Neural progenitor cell (in vitro differentiated cells): ENCODE data around the gene MITD1. TPM values are rescaled to one million over a fixed set of nuclear protein-coding genes. Genes with fewer than 3 reads are reported as not detected.
"Not testable (repeated sequence)": the region's sequence is repeated elsewhere in the genome, so short reads cannot be mapped to it uniquely, and the experiment has no call there.

Experiments
- DNase-seq: peaks from one replicate; pipeline ENCODE4 v3.0.0-alpha.2; 2016; ENCODE audit warnings: low spot score
- H2AFZ ChIP-seq: fragments of 200-600 bp; sonication (generic); replicated peaks from 2 replicates; pipeline ENCODE4 v1.6.1; 2016; ENCODE audit warnings: antibody characterized with exemption
- H3F3A ChIP-seq: fragments of 200-600 bp; sonication (generic); 2 replicates; pipeline ENCODE4 v1.6.1; 2016; ENCODE audit warnings: antibody characterized with exemption, low read depth
- H3K27ac ChIP-seq: fragments of 200-600 bp; sonication (generic); 2 replicates; pipeline ENCODE4 v1.5.1; 2016; ENCODE audit warnings: mild to moderate bottlenecking
- H3K27me3 ChIP-seq: fragments of 200-600 bp; sonication (generic); 2 replicates; pipeline ENCODE4 v1.6.1; 2016; ENCODE audit warnings: mild to moderate bottlenecking, moderate library complexity
- H3K36me3 ChIP-seq: fragments of 200-600 bp; sonication (generic); 2 replicates; pipeline ENCODE4 v1.5.1; 2016
- H3K4me1 ChIP-seq: fragments of 200-600 bp; sonication (generic); 2 replicates; pipeline ENCODE4 v1.6.1; 2016; ENCODE audit warnings: mixed run types
- H3K4me2 ChIP-seq: fragments of 200-600 bp; sonication (generic); 2 replicates; pipeline ENCODE4 v1.6.1; 2016
- H3K4me3 ChIP-seq: fragments of 200-600 bp; sonication (generic); 2 replicates; pipeline ENCODE4 v1.5.1; 2016
- H3K79me2 ChIP-seq: fragments of 200-600 bp; sonication (generic); 2 replicates; pipeline ENCODE4 v1.6.1; 2016; ENCODE audit warnings: low read depth
- H3K9ac ChIP-seq: fragments of 200-600 bp; sonication (generic); 2 replicates; pipeline ENCODE4 v1.6.1; 2016
- H3K9me3 ChIP-seq: fragments of 200-600 bp; sonication (generic); 2 replicates; pipeline ENCODE4 v1.5.1; 2016; ENCODE audit warnings: low read depth
- H4K20me1 ChIP-seq: fragments of 200-600 bp; sonication (generic); 2 replicates; pipeline ENCODE4 v1.6.1; 2016; ENCODE audit warnings: low read depth
- H3K27ac Mint-ChIP-seq: 3 replicates; pipeline ENCODE4 v1.8.0; 2021; ENCODE audit warnings: mixed read lengths
- H3K27me3 Mint-ChIP-seq: 2 replicates; pipeline ENCODE4 v1.8.0; 2022; ENCODE audit warnings: low read depth, mild to moderate bottlenecking, inconsistent platforms, moderate library complexity, mixed read lengths; ENCODE audit not compliant: insufficient read depth
- H3K36me3 Mint-ChIP-seq: 3 replicates; pipeline ENCODE4 v1.8.0; 2021; ENCODE audit warnings: mixed read lengths
- H3K4me1 Mint-ChIP-seq: 3 replicates; pipeline ENCODE4 v1.8.0; 2021; ENCODE audit warnings: mixed read lengths
- H3K4me3 Mint-ChIP-seq: 3 replicates; pipeline ENCODE4 v1.8.0; 2021; ENCODE audit warnings: mild to moderate bottlenecking, moderate library complexity, mixed read lengths
- H3K9me3 Mint-ChIP-seq: 3 replicates; pipeline ENCODE4 v1.8.0; 2020; ENCODE audit warnings: mixed read lengths
- EZH2 ChIP-seq: fragments of 200-600 bp; sonication (generic); IDR thresholded peaks from 2 replicates; pipeline ENCODE4 v1.6.1; 2017; ENCODE audit warnings: antibody characterized with exemption, mild to moderate bottlenecking, moderate library complexity
- EZH2phosphoT487 ChIP-seq: fragments of 200-600 bp; sonication (generic); IDR thresholded peaks from 2 replicates; pipeline ENCODE4 v1.6.1; 2017; ENCODE audit warnings: antibody characterized with exemption
- total RNA-seq: library from RNA; depleted of rRNA; stranded (reverse); fragments of >200 nt; gene quantifications from 2 replicates; pipeline ENCODE4 v1.2.3, GENCODE V29; 2015; ENCODE audit warnings: low replicate concordance
- TF ChIP-seq, protein P1 (sequence below): fragments of 200-600 bp; sonication (generic); IDR thresholded peaks from 2 replicates; pipeline ENCODE4 v1.5.1; 2017; ENCODE audit warnings: antibody characterized with exemption, mild to moderate bottlenecking

Gene MITD1
- total RNA-seq, 1 donor from 2014 or later: 82.3 TPM

DNA sequence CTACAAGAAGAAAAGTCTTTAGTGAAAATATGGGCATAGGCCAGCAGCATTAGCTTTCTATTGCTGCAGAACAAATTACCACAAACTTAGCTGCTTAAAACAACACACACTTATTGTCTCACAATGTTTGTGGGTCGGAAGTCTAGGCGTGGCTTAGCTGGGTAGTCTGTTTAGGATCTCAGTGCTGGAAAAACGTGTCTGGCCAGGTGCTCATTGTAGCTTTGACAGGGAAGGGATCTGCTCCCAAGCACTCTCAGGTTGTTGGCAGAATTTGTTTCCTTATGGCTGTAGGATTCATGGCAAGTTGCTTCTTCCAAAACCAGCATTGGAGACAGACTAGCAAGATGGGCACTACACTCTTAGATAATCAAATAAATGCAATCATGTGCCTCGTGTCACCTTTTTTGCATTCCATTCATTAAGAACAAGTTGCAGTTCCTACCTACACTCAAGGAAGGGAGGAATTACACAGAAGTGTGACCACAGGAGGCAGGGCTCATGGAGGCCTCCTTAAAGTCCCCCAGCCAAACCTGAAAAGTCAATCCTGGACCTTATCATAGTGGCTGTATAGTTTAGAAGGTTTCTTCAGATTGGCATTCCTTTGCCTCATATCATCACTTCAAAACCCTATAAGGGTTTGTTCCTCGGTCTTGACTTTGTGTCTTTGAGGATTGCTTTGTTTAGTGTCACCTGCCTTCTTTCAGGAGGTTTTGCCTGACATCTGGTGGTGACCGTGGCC is 17.4 kb upstream of the MITD1 start:
- Histone ChIP-seq H3K79me2 (peaks cover 10% of the 10 kb centered on the region), H3K4me1 (no peaks in the 10 kb centered on the region), H3K4me3 (no peak overlapping the region), H3K9ac (no peak overlapping the region), H3K36me3 (peaks cover 11% of the 10 kb centered on the region), H3K27ac (no peak overlapping the region), H4K20me1 (no peaks in the 10 kb centered on the region), H2AFZ (no peak overlapping the region), H3F3A (no peaks in the 10 kb centered on the region), H3K9me3 (no peaks in the 10 kb centered on the region), H3K4me2 (no peak overlapping the region), H3K27me3 (no peaks in the 10 kb centered on the region)
- Mint-ChIP-seq H3K27ac (no peak overlapping the region), H3K27me3 (peaks cover 2% of the 10 kb centered on the region), H3K4me1 (no peaks in the 10 kb centered on the region), H3K36me3 (peaks cover 16% of the 10 kb centered on the region), H3K9me3 (no peaks in the 10 kb centered on the region), H3K4me3 (no peak overlapping the region)
- TF ChIP-seq EZH2phosphoT487: no peak
- no peak for TF ChIP-seq EZH2
- TF ChIP-seq, protein P1, sequence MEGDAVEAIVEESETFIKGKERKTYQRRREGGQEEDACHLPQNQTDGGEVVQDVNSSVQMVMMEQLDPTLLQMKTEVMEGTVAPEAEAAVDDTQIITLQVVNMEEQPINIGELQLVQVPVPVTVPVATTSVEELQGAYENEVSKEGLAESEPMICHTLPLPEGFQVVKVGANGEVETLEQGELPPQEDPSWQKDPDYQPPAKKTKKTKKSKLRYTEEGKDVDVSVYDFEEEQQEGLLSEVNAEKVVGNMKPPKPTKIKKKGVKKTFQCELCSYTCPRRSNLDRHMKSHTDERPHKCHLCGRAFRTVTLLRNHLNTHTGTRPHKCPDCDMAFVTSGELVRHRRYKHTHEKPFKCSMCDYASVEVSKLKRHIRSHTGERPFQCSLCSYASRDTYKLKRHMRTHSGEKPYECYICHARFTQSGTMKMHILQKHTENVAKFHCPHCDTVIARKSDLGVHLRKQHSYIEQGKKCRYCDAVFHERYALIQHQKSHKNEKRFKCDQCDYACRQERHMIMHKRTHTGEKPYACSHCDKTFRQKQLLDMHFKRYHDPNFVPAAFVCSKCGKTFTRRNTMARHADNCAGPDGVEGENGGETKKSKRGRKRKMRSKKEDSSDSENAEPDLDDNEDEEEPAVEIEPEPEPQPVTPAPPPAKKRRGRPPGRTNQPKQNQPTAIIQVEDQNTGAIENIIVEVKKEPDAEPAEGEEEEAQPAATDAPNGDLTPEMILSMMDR: no peak
- no peak for DNase-seq

DNA sequence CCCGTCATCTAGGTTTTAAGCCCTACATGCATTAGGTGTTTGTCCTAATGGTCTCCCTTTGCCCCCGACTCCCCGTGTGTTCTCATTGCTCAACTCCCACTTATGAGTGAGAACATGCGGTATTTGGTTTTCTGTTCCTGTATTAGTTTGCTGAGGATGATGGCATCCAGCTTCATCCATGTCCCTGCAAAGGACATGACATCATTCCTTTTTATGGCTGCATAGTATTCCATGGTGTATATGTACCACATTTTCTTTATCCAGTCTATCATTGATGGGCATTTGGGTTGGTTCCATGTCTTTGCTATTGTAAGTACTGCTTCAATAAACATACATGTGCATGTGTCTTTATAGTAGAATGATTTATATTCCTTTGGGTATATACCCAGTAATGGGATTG is 11.5 kb upstream of the MITD1 start:
- H4K20me1 ChIP-seq, H3K4me1 ChIP-seq, H3K4me2 ChIP-seq, H3F3A ChIP-seq, H3K9ac ChIP-seq, H3K9me3 ChIP-seq, H3K27me3 Mint-ChIP-seq, H3K27ac ChIP-seq, H3K4me3 Mint-ChIP-seq, H3K27ac Mint-ChIP-seq, H3K27me3 ChIP-seq, H2AFZ ChIP-seq, DNase-seq, H3K4me3 ChIP-seq, H3K9me3 Mint-ChIP-seq, H3K4me1 Mint-ChIP-seq: not testable (repeated sequence)
- peaks cover 43% of the 10 kb centered on the region for H3K79me2 ChIP-seq
- H3K36me3 Mint-ChIP-seq: peaks cover 34% of the 10 kb centered on the region
- H3K36me3 ChIP-seq: peaks cover 19% of the 10 kb centered on the region

DNA sequence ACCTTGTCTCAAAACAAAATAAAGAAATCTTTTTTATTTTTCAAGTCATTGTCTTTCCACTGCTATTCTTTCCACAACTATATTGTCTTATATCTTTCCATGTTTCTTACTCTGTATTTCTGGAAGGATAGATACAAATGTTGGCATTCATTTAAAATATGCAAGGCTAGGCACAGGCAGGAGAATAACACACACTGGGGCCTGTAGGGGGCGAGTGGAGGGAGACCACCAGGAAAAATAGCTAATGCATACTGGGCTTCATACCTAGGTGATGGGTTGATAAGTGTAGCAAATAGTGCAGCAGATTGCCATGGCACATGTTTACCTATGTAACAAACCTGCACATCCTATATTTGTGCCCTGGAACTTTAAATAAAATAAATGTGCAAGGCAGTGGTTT is 9.7 kb upstream of the MITD1 start:
- H2AFZ ChIP-seq: no peak overlapping the region
- TF ChIP-seq EZH2phosphoT487 (no peak), EZH2 (no peak)
- TF ChIP-seq, protein P1: peak; percentile 24
- no peak overlapping the region for H3K4me3 Mint-ChIP-seq
- H3K4me2 ChIP-seq: no peak overlapping the region
- no peak overlapping the region for H3K27ac ChIP-seq
- no peaks in the 10 kb centered on the region for H3K9me3 ChIP-seq
- H3K27me3 Mint-ChIP-seq: no peaks in the 10 kb centered on the region
- no peak overlapping the region for H3K4me3 ChIP-seq
- peaks cover 18% of the 10 kb centered on the region for H3K36me3 ChIP-seq
- no peaks in the 10 kb centered on the region for H3K4me1 ChIP-seq
- H3K9ac ChIP-seq: no peak overlapping the region
- no peaks in the 10 kb centered on the region for H3K4me1 Mint-ChIP-seq
- no peaks in the 10 kb centered on the region for H3K9me3 Mint-ChIP-seq
- peaks cover 28% of the 10 kb centered on the region for H3K36me3 Mint-ChIP-seq
- no peak for DNase-seq
- H3K27me3 ChIP-seq: no peaks in the 10 kb centered on the region
- no peaks in the 10 kb centered on the region for H3F3A ChIP-seq
- peaks cover 61% of the 10 kb centered on the region for H3K79me2 ChIP-seq
- no peak overlapping the region for H3K27ac Mint-ChIP-seq
- peaks cover 10% of the 10 kb centered on the region for H4K20me1 ChIP-seq

DNA sequence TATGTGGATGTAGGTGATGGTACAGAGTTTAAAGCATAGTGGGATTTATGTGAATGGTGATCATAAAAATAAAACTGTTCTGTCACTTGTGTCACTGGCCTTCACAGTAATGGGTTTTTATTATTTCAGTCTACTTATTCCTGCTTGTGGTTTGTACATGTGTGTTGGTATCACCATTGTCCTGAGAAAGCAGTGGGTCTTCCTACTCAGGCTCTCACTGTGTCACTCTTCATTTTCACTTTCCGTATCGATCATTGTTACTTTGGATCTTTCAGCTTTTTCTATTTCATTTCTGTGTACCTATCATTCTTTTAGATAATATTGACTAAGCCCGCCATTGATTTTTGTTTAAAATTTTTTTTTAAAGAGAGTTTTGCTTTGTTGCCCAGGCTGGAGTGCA is 7.5 kb upstream of the MITD1 start:
- peaks cover 9% of the 10 kb centered on the region for H3K36me3 ChIP-seq
- H3K4me3 ChIP-seq: no peak overlapping the region
- no peaks in the 10 kb centered on the region for H3K9me3 Mint-ChIP-seq
- H2AFZ ChIP-seq: no peak overlapping the region
- peaks cover 74% of the 10 kb centered on the region for H3K79me2 ChIP-seq
- no peaks in the 10 kb centered on the region for H3K27me3 Mint-ChIP-seq
- no peaks in the 10 kb centered on the region for H3K27me3 ChIP-seq
- H3K4me2 ChIP-seq: no peak overlapping the region
- no peaks in the 10 kb centered on the region for H3K4me1 ChIP-seq
- peaks cover 25% of the 10 kb centered on the region for H3K36me3 Mint-ChIP-seq
- DNase-seq: no peak
- H3K9me3 ChIP-seq: no peaks in the 10 kb centered on the region
- H3K27ac Mint-ChIP-seq: no peak overlapping the region
- H3K9ac ChIP-seq: no peak overlapping the region
- H4K20me1 ChIP-seq: peaks cover 10% of the 10 kb centered on the region
- H3K4me1 Mint-ChIP-seq: peaks cover 3% of the 10 kb centered on the region
- H3F3A ChIP-seq: no peaks in the 10 kb centered on the region
- H3K27ac ChIP-seq: no peak overlapping the region
- TF ChIP-seq, protein P1: no peak
- TF ChIP-seq EZH2phosphoT487 (no peak), EZH2 (no peak)
- no peak overlapping the region for H3K4me3 Mint-ChIP-seq
